GM12878 (cell line): ENCODE results near the gene VASP.

Experiments
- EP300 ChIP-seq, 2 experiments: fragments of 150-350 bp in 1 of 2; IDR thresholded peaks; 2 replicates each; pipeline ENCODE4 v1.6.1; 2011 to 2012; ENCODE audit warnings: low read depth in 2 of 2, low read length in 2 of 2, borderline replicate concordance in 1 of 2, improper control_type of control experiment in 1 of 2, inconsistent platforms in 1 of 2; ENCODE audit not compliant: control insufficient read depth in 1 of 2
- EZH2 ChIP-seq: IDR thresholded peaks from 2 replicates; pipeline ENCODE4 v1.6.1; 2012; ENCODE audit warnings: low read depth, mild to moderate bottlenecking, control low read depth, inconsistent platforms, low read length, borderline replicate concordance; ENCODE audit not compliant: control insufficient read depth
- HDAC6 ChIP-seq: fragments of 200-600 bp; sonication (generic); IDR thresholded peaks from one replicate; pipeline ENCODE4 v1.8.0; 2017; ENCODE audit warnings: antibody characterized with exemption; ENCODE audit not compliant: unreplicated experiment
- KDM1A ChIP-seq: fragments of 200-600 bp; sonication (generic); IDR thresholded peaks from 2 replicates; pipeline ENCODE4 v1.6.1; 2016; ENCODE audit warnings: borderline replicate concordance
- MTA3 ChIP-seq: IDR thresholded peaks from 2 replicates; pipeline ENCODE4 v1.6.1; 2012; ENCODE audit warnings: low read length, inconsistent platforms, borderline replicate concordance
- NR2C1 ChIP-seq: fragments of 450-650 bp; IDR thresholded peaks from 2 replicates; pipeline ENCODE4 v1.6.1; 2017; ENCODE audit warnings: antibody characterized with exemption, mild to moderate bottlenecking, moderate library complexity
- NR2C2 ChIP-seq: IDR thresholded peaks from 2 replicates; pipeline ENCODE4 v1.6.1; 2011; ENCODE audit warnings: borderline replicate concordance, low read depth; ENCODE audit not compliant: control insufficient read depth, insufficient read length
- NRF1 ChIP-seq: conservative IDR thresholded peaks from 2 replicates; pipeline ENCODE4 v1.6.1; 2011; ENCODE audit warnings: mild to moderate bottlenecking, low read depth, low read length, improper control_type of control experiment
- POLR2A ChIP-seq: IDR thresholded peaks from 2 replicates; pipeline ENCODE4 v1.6.1; 2011; ENCODE audit warnings: low read depth, mild to moderate bottlenecking, low read length
- POLR2AphosphoS2 ChIP-seq: IDR thresholded peaks from 2 replicates; pipeline ENCODE4 v1.6.1; 2011; ENCODE audit warnings: low read depth, mild to moderate bottlenecking, low read length, improper control_type of control experiment, moderate library complexity
- SMC3 ChIP-seq: IDR thresholded peaks from 2 replicates; pipeline ENCODE4 v1.6.1; 2011; ENCODE audit warnings: low read length, improper control_type of control experiment, borderline replicate concordance
- SREBF2 ChIP-seq: IDR thresholded peaks from 2 replicates; pipeline ENCODE4 v1.6.1; 2012; ENCODE audit warnings: mild to moderate bottlenecking, low read length
- TF ChIP-seq, protein P1 (sequence below): fragments of 450-650 bp; IDR thresholded peaks from 2 replicates; pipeline ENCODE4 v1.6.1; 2017; ENCODE audit warnings: low read depth, mild to moderate bottlenecking, moderate library complexity
- TF ChIP-seq, protein P2 (sequence below), 3 experiments: IDR thresholded peaks in 2 of 3; conservative IDR thresholded peaks in 1 of 3; 2 replicates each; pipeline ENCODE4 v1.5.1; 2011; ENCODE audit warnings: low read depth in 3 of 3, low read length in 3 of 3, mild to moderate bottlenecking in 3 of 3, control low read depth in 2 of 3, moderate library complexity in 2 of 3, inconsistent platforms in 1 of 3, mixed read lengths in 1 of 3; ENCODE audit not compliant: control insufficient read depth in 2 of 3, insufficient read depth in 1 of 3; ENCODE audit errors: extremely low read depth in 1 of 3

DNA sequence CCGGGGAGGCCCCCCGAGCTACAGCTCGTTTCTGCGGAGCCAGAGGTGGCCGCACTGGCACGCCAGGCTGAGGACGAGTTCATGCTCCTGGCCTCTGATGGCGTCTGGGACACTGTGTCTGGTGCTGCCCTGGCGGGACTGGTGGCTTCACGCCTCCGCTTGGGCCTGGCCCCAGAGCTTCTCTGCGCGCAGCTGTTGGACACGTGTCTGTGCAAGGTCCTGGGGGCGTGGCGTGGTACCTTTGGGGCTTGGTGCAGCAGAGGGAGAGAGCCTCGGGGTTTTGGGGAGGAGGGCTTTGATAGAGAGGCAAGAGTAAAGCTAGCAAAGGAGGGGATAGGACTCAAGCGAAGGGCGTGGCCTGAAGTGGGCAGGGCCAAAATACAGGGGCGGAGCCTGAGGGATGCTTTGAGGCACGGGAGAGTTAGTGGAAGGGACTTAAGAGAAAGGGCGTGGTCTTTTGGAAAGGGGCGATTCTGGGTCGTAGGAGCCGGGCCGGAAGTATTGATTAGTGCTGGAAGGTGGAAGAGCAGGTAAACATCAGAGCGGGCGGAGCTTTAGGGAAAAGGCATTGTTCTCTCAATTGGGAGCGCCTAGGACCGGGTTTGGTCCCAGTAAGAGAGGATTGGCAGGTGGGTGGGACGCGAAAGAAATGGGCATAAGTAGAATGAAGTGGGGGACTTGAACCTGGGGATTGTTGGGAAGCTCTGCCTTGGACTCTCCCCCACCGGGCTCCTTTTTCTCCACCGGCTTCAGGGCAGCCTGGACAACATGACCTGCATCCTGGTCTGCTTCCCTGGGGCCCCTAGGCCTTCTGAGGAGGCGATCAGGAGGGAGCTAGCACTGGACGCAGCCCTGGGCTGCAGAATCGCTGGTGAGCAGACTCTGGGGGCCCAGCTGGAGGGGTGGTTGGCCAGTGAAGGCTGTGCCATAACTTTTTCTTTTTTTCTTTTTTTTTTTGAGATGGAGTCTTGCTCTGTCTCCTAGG, 7.8 kb upstream of the VASP start:
- no peak for TF ChIP-seq POLR2A
- TF ChIP-seq NRF1, result no peak
- no peak for TF ChIP-seq SMC3
- no peak for TF ChIP-seq KDM1A
- no peak for TF ChIP-seq MTA3
- no peak for TF ChIP-seq EP300 (IDR thresholded peaks at IDR 0.05; ENCODE audit: borderline replicate concordance in 1 of 2, control insufficient read depth in 1 of 2, low read depth in 2 of 2, low read length in 2 of 2)
- TF ChIP-seq HDAC6, result no peak
- TF ChIP-seq EZH2, result no peak
- TF ChIP-seq POLR2AphosphoS2, result no peak
- TF ChIP-seq NR2C1, result no peak
- TF ChIP-seq, protein P1, sequence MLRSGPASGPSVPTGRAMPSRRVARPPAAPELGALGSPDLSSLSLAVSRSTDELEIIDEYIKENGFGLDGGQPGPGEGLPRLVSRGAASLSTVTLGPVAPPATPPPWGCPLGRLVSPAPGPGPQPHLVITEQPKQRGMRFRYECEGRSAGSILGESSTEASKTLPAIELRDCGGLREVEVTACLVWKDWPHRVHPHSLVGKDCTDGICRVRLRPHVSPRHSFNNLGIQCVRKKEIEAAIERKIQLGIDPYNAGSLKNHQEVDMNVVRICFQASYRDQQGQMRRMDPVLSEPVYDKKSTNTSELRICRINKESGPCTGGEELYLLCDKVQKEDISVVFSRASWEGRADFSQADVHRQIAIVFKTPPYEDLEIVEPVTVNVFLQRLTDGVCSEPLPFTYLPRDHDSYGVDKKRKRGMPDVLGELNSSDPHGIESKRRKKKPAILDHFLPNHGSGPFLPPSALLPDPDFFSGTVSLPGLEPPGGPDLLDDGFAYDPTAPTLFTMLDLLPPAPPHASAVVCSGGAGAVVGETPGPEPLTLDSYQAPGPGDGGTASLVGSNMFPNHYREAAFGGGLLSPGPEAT, result no peak
- TF ChIP-seq SREBF2, result no peak
- TF ChIP-seq, protein P2, sequence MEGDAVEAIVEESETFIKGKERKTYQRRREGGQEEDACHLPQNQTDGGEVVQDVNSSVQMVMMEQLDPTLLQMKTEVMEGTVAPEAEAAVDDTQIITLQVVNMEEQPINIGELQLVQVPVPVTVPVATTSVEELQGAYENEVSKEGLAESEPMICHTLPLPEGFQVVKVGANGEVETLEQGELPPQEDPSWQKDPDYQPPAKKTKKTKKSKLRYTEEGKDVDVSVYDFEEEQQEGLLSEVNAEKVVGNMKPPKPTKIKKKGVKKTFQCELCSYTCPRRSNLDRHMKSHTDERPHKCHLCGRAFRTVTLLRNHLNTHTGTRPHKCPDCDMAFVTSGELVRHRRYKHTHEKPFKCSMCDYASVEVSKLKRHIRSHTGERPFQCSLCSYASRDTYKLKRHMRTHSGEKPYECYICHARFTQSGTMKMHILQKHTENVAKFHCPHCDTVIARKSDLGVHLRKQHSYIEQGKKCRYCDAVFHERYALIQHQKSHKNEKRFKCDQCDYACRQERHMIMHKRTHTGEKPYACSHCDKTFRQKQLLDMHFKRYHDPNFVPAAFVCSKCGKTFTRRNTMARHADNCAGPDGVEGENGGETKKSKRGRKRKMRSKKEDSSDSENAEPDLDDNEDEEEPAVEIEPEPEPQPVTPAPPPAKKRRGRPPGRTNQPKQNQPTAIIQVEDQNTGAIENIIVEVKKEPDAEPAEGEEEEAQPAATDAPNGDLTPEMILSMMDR (IDR thresholded peaks at IDR 0.05 in 2 of 3, conservative IDR thresholded peaks at IDR 0.05 in 1 of 3; ENCODE audit: control insufficient read depth in 2 of 3, extremely low read depth in 1 of 3, insufficient read depth in 1 of 3, low read depth in 3 of 3, low read length in 3 of 3), result no peak
- no peak for TF ChIP-seq NR2C2
